ENCODE data around the gene DEF6.

DNA sequence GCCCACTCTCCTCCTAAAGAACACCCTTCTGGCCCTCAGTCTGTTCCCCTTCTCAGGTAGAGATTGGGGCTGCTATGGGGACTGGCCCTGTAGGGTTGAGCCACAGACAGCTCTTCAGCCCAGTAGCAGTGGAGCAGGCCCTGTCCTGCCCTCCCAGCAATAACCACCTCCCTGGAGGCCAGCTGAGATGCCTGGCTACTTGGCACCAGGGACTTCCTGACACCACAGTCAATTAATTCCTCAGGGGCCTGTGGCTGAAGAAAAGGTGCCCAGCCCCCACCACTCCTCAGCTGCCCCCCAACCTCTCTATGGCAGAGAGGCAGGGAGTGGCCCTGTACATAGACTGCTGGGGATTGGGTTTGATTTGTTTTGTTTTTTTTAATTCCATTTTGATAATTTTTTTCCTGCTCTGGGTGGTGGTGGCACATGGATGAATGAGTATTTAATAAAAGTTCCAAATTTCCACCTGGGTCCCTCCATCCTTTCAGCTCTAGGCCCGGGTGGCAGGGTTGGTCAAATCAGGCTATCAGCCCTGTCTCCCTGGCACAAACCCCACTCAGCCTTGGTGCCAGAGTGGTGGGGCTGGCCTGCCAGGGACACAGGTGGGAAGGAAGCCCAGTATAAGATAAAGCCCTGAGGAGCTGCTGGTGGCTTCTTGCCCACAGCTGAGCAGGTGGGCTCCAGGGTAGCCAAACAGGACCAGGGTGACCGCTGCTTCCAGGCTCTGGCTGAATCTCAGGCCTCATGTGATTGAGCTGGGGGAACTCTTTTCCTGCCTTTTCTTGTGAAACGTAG is 1.9 kb upstream of the DEF6 start:
- TF ChIP-seq, protein P1, sequence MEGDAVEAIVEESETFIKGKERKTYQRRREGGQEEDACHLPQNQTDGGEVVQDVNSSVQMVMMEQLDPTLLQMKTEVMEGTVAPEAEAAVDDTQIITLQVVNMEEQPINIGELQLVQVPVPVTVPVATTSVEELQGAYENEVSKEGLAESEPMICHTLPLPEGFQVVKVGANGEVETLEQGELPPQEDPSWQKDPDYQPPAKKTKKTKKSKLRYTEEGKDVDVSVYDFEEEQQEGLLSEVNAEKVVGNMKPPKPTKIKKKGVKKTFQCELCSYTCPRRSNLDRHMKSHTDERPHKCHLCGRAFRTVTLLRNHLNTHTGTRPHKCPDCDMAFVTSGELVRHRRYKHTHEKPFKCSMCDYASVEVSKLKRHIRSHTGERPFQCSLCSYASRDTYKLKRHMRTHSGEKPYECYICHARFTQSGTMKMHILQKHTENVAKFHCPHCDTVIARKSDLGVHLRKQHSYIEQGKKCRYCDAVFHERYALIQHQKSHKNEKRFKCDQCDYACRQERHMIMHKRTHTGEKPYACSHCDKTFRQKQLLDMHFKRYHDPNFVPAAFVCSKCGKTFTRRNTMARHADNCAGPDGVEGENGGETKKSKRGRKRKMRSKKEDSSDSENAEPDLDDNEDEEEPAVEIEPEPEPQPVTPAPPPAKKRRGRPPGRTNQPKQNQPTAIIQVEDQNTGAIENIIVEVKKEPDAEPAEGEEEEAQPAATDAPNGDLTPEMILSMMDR (conservative IDR thresholded peaks at IDR 0.05; ENCODE audit: low read length), result no peak
- TF ChIP-seq EZH2phosphoT487 (IDR thresholded peaks at IDR 0.05; ENCODE audit: borderline replicate concordance), result no peak

Measured in Loucy (cell line).